Esophagus muscularis mucosa (tissue), 3 donors: ENCODE data around the gene ARNT2.

Source experiments
- CTCF ChIP-seq, 3 experiments: fragments of 200-600 bp in 2 of 3; fragments of 450-650 bp in 1 of 3; sonication (generic) in 2 of 3; IDR thresholded peaks; one replicate each; pipeline ENCODE4 v1.5.1; 2017 to 2019; ENCODE audit warnings: antibody characterized with exemption in 3 of 3, mild to moderate bottlenecking in 2 of 3, moderate library complexity in 1 of 3
- POLR2A ChIP-seq: fragments of 450-650 bp; IDR thresholded peaks from one replicate; pipeline ENCODE4 v1.6.1; 2017; ENCODE audit warnings: antibody characterized with exemption, moderate library complexity, mild to moderate bottlenecking, low read depth
- POLR2AphosphoS5 ChIP-seq, 2 donors: sonication (generic); formaldehyde crosslinking; IDR thresholded peaks; one replicate each; pipeline ENCODE4 v1.6.1; 2017; ENCODE audit warnings: antibody characterized with exemption in 2 of 2

- TF ChIP-seq CTCF (IDR thresholded peaks at IDR 0.05): no peak
- no peak for TF ChIP-seq POLR2A
- TF ChIP-seq POLR2AphosphoS5 (IDR thresholded peaks at IDR 0.05): no peak
Measured at GRCh38 chr15:80574590-80574989, 170.4 kb downstream of the ARNT2 start.
